B cell (primary cell): ENCODE data around the gene DNAJB8. TPM values are rescaled to one million over a fixed set of nuclear protein-coding genes. Genes with fewer than 3 reads are reported as not detected.

ENCODE experiments used
- ATAC-seq: fragments of 200-7000 bp; cut with Tn5 transposase; one replicate; pipeline ENCODE4 v1.10.0; 2021; ENCODE audit warnings: low read depth, mild to moderate bottlenecking, moderate number of reproducible peaks, moderate library complexity
- CTCF ChIA-PET: fragments of 350-600 bp; sonication (Branson Sonifier 250); formaldehyde crosslinking; loops from one replicate; lab custom pipeline; 2021; ENCODE audit warnings: antibody characterized with exemption, inconsistent platforms; lab: Charles Lee
- POLR2A ChIA-PET: fragments of 350-600 bp; sonication (Branson Sonifier 250); formaldehyde crosslinking; loops from one replicate; lab custom pipeline; 2021; ENCODE audit warnings: antibody characterized with exemption; lab: Charles Lee
- DNase-seq: peaks from one replicate; pipeline ENCODE4 v3.0.0; 2013
- H2AFZ ChIP-seq: 2 replicates; pipeline ENCODE4 v1.6.1; 2012; ENCODE audit warnings: mild to moderate bottlenecking, low read depth, low read length; ENCODE audit not compliant: insufficient read depth, poor library complexity, severe bottlenecking
- H3K27ac ChIP-seq, 2 donors: 1 replicate in 1 of 2; 2 replicates in 1 of 2; pipeline ENCODE4 v1.5.1; 2012 to 2013; ENCODE audit warnings: low read length in 2 of 2, mild to moderate bottlenecking in 2 of 2, moderate library complexity in 1 of 2
- H3K27me3 ChIP-seq, 4 experiments: fragments of 200-600 bp in 1 of 4; sonication (generic) in 1 of 4; replicated peaks in 1 of 4; 1 replicate in 2 of 4; 2 replicates in 2 of 4; pipeline versions ENCODE4 v1.6.1 to v1.7.0; 2013 to 2016; ENCODE audit warnings: low read length in 3 of 4, mild to moderate bottlenecking in 2 of 4, mixed read lengths in 1 of 4, moderate library complexity in 1 of 4; ENCODE audit not compliant: insufficient read depth in 4 of 4, control insufficient read depth in 3 of 4; ENCODE audit errors: control extremely low read depth in 1 of 4
- H3K36me3 ChIP-seq, 2 experiments: replicated peaks in 1 of 2; 1 replicate in 1 of 2; 2 replicates in 1 of 2; pipeline versions ENCODE4 v1.6.1 to v1.7.1; 2013; ENCODE audit warnings: low read length in 1 of 2; ENCODE audit not compliant: insufficient read depth in 2 of 2, control insufficient read depth in 1 of 2; ENCODE audit errors: control extremely low read depth in 1 of 2, extremely low read depth in 1 of 2
- H3K4me1 ChIP-seq, 2 donors: fragments of 200-600 bp in 1 of 2; sonication (generic) in 1 of 2; 1 replicate in 1 of 2; 2 replicates in 1 of 2; pipeline versions ENCODE4 v1.5.1 to v1.6.1; 2013 to 2017; ENCODE audit warnings: low read length in 2 of 2; ENCODE audit not compliant: control insufficient read depth in 2 of 2, insufficient read depth in 2 of 2
- H3K4me2 ChIP-seq: replicated peaks from 2 replicates; pipeline ENCODE3; 2012; ENCODE audit warnings: mild to moderate bottlenecking, low read depth, low read length; ENCODE audit not compliant: poor library complexity, severe bottlenecking
- H3K4me3 ChIP-seq, 5 experiments: fragments of 200-600 bp in 1 of 5; sonication (generic) in 1 of 5; 1 replicate in 3 of 5; 2 replicates in 2 of 5; pipeline versions ENCODE4 v1.5.1 to v1.7.0; 2011 to 2016; ENCODE audit warnings: low read length in 4 of 5, mild to moderate bottlenecking in 4 of 5, low read depth in 2 of 5, control low read depth in 1 of 5, moderate library complexity in 1 of 5; ENCODE audit not compliant: insufficient read depth in 1 of 5; ENCODE audit errors: control extremely low read depth in 1 of 5, extremely low read depth in 1 of 5
- H3K79me2 ChIP-seq: fragments of 200-600 bp; sonication (generic); one replicate; pipeline ENCODE4 v1.6.0; 2016; ENCODE audit warnings: low read length; ENCODE audit not compliant: control insufficient read depth, insufficient read depth
- H3K9ac ChIP-seq: fragments of 200-600 bp; sonication (generic); 2 replicates; pipeline ENCODE4 v1.6.1; 2017; ENCODE audit warnings: mild to moderate bottlenecking, low read length, moderate library complexity
- H3K9me3 ChIP-seq, 3 donors: one replicate each; pipeline versions ENCODE4 v1.6.1 to v1.7.1; 2013; ENCODE audit warnings: low read length in 2 of 3; ENCODE audit not compliant: control insufficient read depth in 2 of 3, insufficient read depth in 1 of 3; ENCODE audit errors: control extremely low read depth in 1 of 3
- H4K20me1 ChIP-seq: 2 replicates; pipeline ENCODE4 v1.6.0; 2012; ENCODE audit warnings: mild to moderate bottlenecking, low read length; ENCODE audit not compliant: insufficient read depth, control insufficient read depth, poor library complexity, severe bottlenecking
- H3K27ac Mint-ChIP-seq: one replicate; pipeline ENCODE4 v1.8.0; 2021; ENCODE audit warnings: mixed read lengths
- H3K27me3 Mint-ChIP-seq: one replicate; pipeline ENCODE4 v1.8.0; 2021; ENCODE audit warnings: mixed read lengths
- H3K4me1 Mint-ChIP-seq: one replicate; pipeline ENCODE4 v1.8.0; 2021; ENCODE audit warnings: mixed read lengths
- H3K4me3 Mint-ChIP-seq: one replicate; pipeline ENCODE4 v1.8.0; 2021; ENCODE audit warnings: mixed read lengths
- H3K9me3 Mint-ChIP-seq: one replicate; pipeline ENCODE4 v1.8.0; 2022; ENCODE audit warnings: mixed read lengths; ENCODE audit not compliant: insufficient read depth
- CTCF ChIP-seq: fragments of 200-600 bp; IDR thresholded peaks from one replicate; pipeline ENCODE4 v1.8.0; 2022; ENCODE audit warnings: antibody characterized with exemption, mild to moderate bottlenecking
- EZH2 ChIP-seq: IDR thresholded peaks from 2 replicates; pipeline ENCODE4 v1.6.1; 2012; ENCODE audit warnings: borderline replicate concordance, low read depth, mild to moderate bottlenecking, moderate library complexity, low read length; ENCODE audit not compliant: insufficient read depth, poor library complexity, severe bottlenecking
- WGBS: methylation state at CpG from one replicate; pipeline ENCODE4 v1.1.5; 2013; ENCODE audit warnings: missing lambda C conversion rate; ENCODE audit not compliant: insufficient coverage; 5-methylcytosine and 5-hydroxymethylcytosine counted together
- intact Hi-C: fragments of 100-400 bp; cut with micrococcal nuclease; formaldehyde crosslinking; loops from one replicate; pipeline ENCODE4 v1.10.0; 2022
- polyA plus RNA-seq: library from polyadenylated mRNA; depleted of rRNA; stranded (reverse); fragments of >200 nt; gene quantifications from 2 replicates; pipeline ENCODE4 v1.2.3, GENCODE V29; 2012
- total RNA-seq, 2 donors: library from RNA; stranded (reverse); fragments of 120-200 nt in 1 of 2; gene quantifications; 1 replicate in 1 of 2; 2 replicates in 1 of 2; pipeline versions ENCODE4 v1.2.3 to v1.2.4, GENCODE V29; 2013 to 2022

The DNAJB8 gene
- total and polyA plus RNA-seq, 2 donors (not counting 1 experiment from before 2014, with no cell fraction given) = not detected

GRCh38 chr3:128429751-128430150 is 36.9 kb downstream of the DNAJB8 start:
- H3K79me2 ChIP-seq = no peaks in the 10 kb centered on the region
- CTCF ChIA-PET = interaction anchor here (1.1 kb wide), 1 partner anchor 9 kb away, joined by 3 read pairs; no protein-coding TSS in a partner anchor

GRCh38 chr3:128429275-128429674 is 37.4 kb downstream of the DNAJB8 start:
- Mint-ChIP-seq H3K27ac (no peak overlapping the region), H3K4me1 (peaks cover 11% of the 10 kb centered on the region), H3K9me3 (no peaks in the 10 kb centered on the region), H3K27me3 (peaks cover 41% of the 10 kb centered on the region), H3K4me3 (no peak overlapping the region)
- ChIA-PET POLR2A (no interaction called here), CTCF (no interaction called here)
- no peak overlapping the region for H3K9ac ChIP-seq
- H3K4me3 ChIP-seq = no peak overlapping the region
- peaks cover 0 to 8% (median 0%) of the 10 kb centered on the region in 3 donors for H3K9me3 ChIP-seq
- H3K4me1 ChIP-seq = peaks cover 3 to 4% of the 10 kb centered on the region in 2 donors
- no peaks in the 10 kb centered on the region for H4K20me1 ChIP-seq
- H3K36me3 ChIP-seq = no peaks in the 10 kb centered on the region
- no peak for DNase-seq
- peaks cover 0 to 36% (median 7%) of the 10 kb centered on the region in 4 experiments for H3K27me3 ChIP-seq
- H3K79me2 ChIP-seq = no peaks in the 10 kb centered on the region
- intact Hi-C loops = no loop called here
- TF ChIP-seq CTCF (no peak), EZH2 (no peak)
- no peak for ATAC-seq
- no peak overlapping the region for H3K27ac ChIP-seq
- 96% methylated on average over 12 of the region's 15 CpGs for WGBS
- H2AFZ ChIP-seq = no peak overlapping the region
- H3K4me2 ChIP-seq = no peak overlapping the region

More at GRCh38 chr3:128429751-128430150, 36.9 kb downstream of the DNAJB8 start:
- Histone ChIP-seq H3K4me3 (no peak overlapping the region), H4K20me1 (no peaks in the 10 kb centered on the region), H2AFZ (no peak overlapping the region), H3K9me3 (peaks cover 0 to 8% (median 0%) of the 10 kb centered on the region in 3 donors), H3K9ac (no peak overlapping the region), H3K27ac (no peak overlapping the region), H3K27me3 (peaks cover 0 to 40% (median 7%) of the 10 kb centered on the region in 4 experiments), H3K4me2 (no peak overlapping the region), H3K36me3 (no peaks in the 10 kb centered on the region), H3K4me1 (peaks cover 3 to 4% of the 10 kb centered on the region in 2 donors)
- intact Hi-C loops = no loop called here
- no peak for DNase-seq
- TF ChIP-seq CTCF (no peak), EZH2 (no peak)
- Mint-ChIP-seq H3K4me3 (no peak overlapping the region), H3K27me3 (peaks cover 41% of the 10 kb centered on the region), H3K27ac (no peak overlapping the region), H3K9me3 (no peaks in the 10 kb centered on the region), H3K4me1 (peaks cover 11% of the 10 kb centered on the region)
- POLR2A ChIA-PET = interaction anchor here (0.7 kb wide), 1 partner anchor 58 kb away, joined by 4 read pairs; no protein-coding TSS in a partner anchor
- WGBS = 89% methylated on average over 7 of the region's 8 CpGs
- ATAC-seq = no peak
